ENCODE results near the gene MBOAT1.
"Not testable (repeated sequence)": the region's sequence is repeated elsewhere in the genome, so short reads cannot be mapped to it uniquely, and the experiment has no call there.

The MBOAT1 gene

GRCh38 chr6:20212392-20213111, at the start of gene MBOAT1:
TSS of gene MBOAT1 (minus strand) at chr6:20212469. CDS start at chr6:20212234, 235 bp downstream.
- peak; percentile 47 for DNase-seq (ENCODE audit: low read depth)

- no peak for DNase-seq (ENCODE audit: low read depth)
Measured at GRCh38 chr6:20261685-20262084, 49.4 kb upstream of the MBOAT1 start.

- DNase-seq (ENCODE audit: low read depth): no peak
Measured at GRCh38 chr6:20260360-20260759, 48.1 kb upstream of the MBOAT1 start.

GRCh38 chr6:20259316-20260049, 47.2 kb upstream of the MBOAT1 start:
- no peak for DNase-seq (ENCODE audit: low read depth)

GRCh38 chr6:20255428-20255827, 43.2 kb upstream of the MBOAT1 start:
- no peak for DNase-seq (ENCODE audit: low read depth)

- DNase-seq (ENCODE audit: low read depth): no peak
Measured at GRCh38 chr6:20254295-20254694, 42.0 kb upstream of the MBOAT1 start.

- no peak for DNase-seq (ENCODE audit: low read depth)
Measured at GRCh38 chr6:20253021-20253420, 40.8 kb upstream of the MBOAT1 start.

- DNase-seq (ENCODE audit: low read depth): no peak
Measured at GRCh38 chr6:20252311-20252710, 40.0 kb upstream of the MBOAT1 start.

GRCh38 chr6:20251525-20251924, 39.3 kb upstream of the MBOAT1 start:
- DNase-seq (ENCODE audit: low read depth): no peak

- no peak for DNase-seq (ENCODE audit: low read depth)
Measured at GRCh38 chr6:20246125-20246524, 33.9 kb upstream of the MBOAT1 start.

- not testable (repeated sequence) for DNase-seq (ENCODE audit: low read depth)
Measured at GRCh38 chr6:20244807-20245681, 32.8 kb upstream of the MBOAT1 start.

- DNase-seq (ENCODE audit: low read depth): no peak
Measured at GRCh38 chr6:20243288-20243687, 31.0 kb upstream of the MBOAT1 start.

- no peak for DNase-seq (ENCODE audit: low read depth)
Measured at GRCh38 chr6:20242397-20242796, 30.1 kb upstream of the MBOAT1 start.

GRCh38 chr6:20241102-20241501, 28.8 kb upstream of the MBOAT1 start:
- no peak for DNase-seq (ENCODE audit: low read depth)

- no peak for DNase-seq (ENCODE audit: low read depth)
Measured at GRCh38 chr6:20238688-20239587, 26.7 kb upstream of the MBOAT1 start.

- no peak for DNase-seq (ENCODE audit: low read depth)
Measured at GRCh38 chr6:20237677-20238460, 25.6 kb upstream of the MBOAT1 start.

GRCh38 chr6:20236909-20237600, 24.8 kb upstream of the MBOAT1 start:
- no peak for DNase-seq (ENCODE audit: low read depth)

- no peak for DNase-seq (ENCODE audit: low read depth)
Measured at GRCh38 chr6:20236344-20236743, 24.1 kb upstream of the MBOAT1 start.

- DNase-seq (ENCODE audit: low read depth): no peak
Measured at GRCh38 chr6:20235041-20235440, 22.8 kb upstream of the MBOAT1 start.

GRCh38 chr6:20234136-20234535, 21.9 kb upstream of the MBOAT1 start:
- DNase-seq (ENCODE audit: low read depth): no peak

Measured in activated T-helper 1 cell treated with Interleukin-2 at 50 U/mL for 16 hours (primary cell).